Activated CD8-positive, alpha-beta memory T cell treated with anti-CD3 and anti-CD28 coated beads for 1 hour (primary cell): ENCODE results near the gene FRRS1L.
"Not testable (repeated sequence)": the region's sequence is repeated elsewhere in the genome, so short reads cannot be mapped to it uniquely, and the experiment has no call there.

Experiments used
- DNase-seq, 2 donors: peaks; one replicate each; pipeline ENCODE4 v3.0.0-alpha.2; 2020; ENCODE audit warnings: low read depth in 1 of 2; ENCODE audit errors: extremely low read depth in 1 of 2

FRRS1L gene

DNA sequence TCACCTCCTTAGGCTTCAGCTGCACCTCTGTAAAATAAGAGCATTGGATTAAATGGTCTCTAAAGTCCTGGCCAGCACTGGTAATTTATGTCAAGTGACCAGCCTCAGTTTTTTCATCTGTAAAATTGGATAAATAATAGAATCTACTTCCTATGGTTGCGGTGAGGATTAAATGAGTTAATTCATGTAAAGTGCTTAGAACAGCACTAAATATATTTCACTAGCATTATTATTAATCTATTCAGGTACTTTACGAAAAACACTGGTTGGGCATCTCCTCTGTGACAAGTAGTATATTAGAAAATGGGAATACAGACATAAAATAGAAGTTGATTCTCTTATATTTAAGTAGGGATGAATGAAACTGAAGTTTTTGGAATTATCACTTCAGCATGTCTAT is 33.5 kb downstream of the FRRS1L start:
- DNase-seq: no peak

DNA sequence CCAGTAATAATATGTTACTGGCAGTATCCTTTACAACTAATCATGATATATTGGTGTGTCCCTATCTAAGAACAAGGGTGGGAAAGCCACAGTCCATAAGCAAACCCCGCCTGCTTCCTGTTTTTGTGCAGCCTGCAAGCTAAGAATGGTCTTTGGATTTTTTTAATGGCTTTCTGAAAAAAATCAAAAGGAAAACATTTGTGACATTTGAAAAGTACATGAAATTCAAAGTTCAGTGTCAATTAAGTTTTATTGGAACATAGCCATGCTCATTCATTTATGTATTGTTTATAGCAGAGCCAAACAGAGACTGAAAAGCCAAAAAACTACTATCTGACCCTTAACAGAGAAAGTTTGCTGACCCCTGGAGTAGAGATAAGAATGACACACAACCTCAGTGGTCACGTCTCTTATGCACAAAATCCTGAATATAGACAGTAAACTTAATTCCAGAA is 34.5 kb downstream of the FRRS1L start:
- DNase-seq: no peak

GRCh38 chr9:109129470-109130197 is 37.4 kb downstream of the FRRS1L start:
- DNase-seq: no peak

DNA sequence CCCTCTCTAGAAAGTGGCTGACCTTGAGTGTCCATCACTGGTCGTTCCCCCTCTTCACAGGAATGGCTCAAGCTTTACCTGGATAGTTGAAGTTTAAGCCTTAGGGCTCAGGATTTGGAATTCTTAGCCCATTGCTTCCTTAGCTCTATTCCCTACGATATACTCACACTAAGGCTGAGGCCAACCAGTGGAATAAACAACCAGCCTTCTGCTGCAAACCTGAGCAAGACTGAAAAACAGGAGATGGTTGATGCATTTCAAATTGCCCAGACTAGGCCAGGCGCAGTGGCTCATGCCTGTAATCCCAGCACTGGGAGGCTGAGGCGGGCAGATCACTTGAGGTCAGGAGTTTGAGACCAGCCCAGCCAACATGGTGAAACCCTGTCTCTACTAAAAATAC is 40.4 kb downstream of the FRRS1L start:
- not testable (repeated sequence) for DNase-seq

DNA sequence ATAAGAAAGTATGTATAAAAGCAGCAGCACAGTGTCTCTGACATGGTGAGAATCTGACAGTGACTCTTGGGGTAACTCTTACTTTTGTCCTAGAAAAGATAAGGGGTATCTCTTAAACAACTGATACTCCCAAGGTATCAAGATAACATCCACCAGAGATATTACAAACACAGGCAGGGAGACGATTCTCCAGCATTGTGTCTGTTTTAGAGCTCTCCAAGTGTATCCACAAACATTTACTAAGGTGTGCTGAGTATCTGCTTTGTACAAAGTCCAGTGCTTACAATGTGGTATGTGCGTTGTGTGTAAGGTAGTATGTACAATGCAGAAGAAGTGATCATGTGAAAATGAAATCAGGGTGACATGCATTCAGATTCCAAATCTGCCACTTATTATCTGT is 42.9 kb downstream of the FRRS1L start:
- DNase-seq: no peak

GRCh38 chr9:109122726-109123621 is 44.1 kb downstream of the FRRS1L start:
- DNase-seq: no peak

- DNase-seq: no peak
Observed at GRCh38 chr9:109121232-109121796, 45.7 kb downstream of the FRRS1L start.

DNA sequence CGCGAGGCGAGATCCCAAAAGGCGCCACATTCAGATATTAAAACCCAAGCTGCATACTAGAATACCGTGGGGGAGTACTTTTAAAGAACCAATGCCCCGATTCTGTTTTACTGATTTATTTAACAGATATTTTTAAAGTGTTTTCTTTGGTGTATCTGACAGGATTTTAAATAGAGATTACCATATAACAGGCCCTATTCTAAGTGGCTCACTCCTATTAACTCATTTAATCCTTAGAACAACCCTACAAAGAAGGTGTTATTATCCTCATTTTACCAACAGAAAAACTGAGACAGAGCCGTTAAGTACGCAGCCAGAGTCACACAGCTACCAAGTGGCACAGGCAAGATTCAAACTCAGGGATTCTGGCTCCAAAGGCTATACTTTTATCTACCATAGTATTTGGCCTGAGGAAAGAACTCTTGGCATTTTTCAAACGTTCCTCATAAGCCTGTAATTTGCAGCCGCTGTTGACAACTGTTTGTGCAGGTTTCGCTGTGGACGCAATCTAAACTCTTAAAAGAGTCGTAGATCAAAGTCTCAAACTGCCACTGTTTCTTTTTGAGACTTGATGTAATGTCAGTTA is 46.8 kb downstream of the FRRS1L start:
- no peak for DNase-seq

GRCh38 chr9:109119439-109120203 is 47.4 kb downstream of the FRRS1L start, which contains the start of gene TMEM245:
Gene TMEM245 (minus strand): TSS chr9:109119947. CDS start chr9:109119913, 34 bp downstream.
- peak; percentile 87 for DNase-seq

DNA sequence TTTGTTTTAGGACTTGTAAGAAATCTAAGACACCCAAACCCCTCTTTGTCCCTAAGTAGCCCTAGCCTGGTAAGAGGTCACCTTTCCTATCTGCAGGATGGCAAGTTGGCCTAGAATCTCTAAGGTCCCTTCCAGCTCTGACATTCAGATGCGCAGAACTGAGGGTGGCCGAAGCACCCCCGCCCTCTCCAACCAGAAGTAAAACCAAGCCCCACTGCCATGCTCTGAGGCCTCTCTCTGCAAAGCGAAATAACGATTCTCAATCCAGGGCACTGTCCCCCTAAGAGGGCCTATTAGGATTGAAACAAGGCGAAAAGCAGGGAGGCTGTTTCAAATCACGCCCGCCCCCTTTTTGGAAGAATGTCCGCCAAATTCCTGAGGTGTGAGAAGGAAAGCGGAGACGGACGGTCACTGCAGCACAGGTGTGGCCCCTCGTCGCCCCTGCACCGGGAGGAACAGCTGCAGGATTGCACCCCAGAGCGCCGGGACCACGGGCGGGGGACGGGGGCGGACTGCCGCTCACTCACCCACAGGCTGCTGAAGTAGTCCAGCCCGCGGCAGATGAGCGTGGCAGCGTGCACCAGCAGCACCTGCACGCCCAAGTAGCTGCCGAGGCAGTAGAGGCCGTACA is 48.1 kb downstream of the FRRS1L start:
- DNase-seq: no peak

DNA sequence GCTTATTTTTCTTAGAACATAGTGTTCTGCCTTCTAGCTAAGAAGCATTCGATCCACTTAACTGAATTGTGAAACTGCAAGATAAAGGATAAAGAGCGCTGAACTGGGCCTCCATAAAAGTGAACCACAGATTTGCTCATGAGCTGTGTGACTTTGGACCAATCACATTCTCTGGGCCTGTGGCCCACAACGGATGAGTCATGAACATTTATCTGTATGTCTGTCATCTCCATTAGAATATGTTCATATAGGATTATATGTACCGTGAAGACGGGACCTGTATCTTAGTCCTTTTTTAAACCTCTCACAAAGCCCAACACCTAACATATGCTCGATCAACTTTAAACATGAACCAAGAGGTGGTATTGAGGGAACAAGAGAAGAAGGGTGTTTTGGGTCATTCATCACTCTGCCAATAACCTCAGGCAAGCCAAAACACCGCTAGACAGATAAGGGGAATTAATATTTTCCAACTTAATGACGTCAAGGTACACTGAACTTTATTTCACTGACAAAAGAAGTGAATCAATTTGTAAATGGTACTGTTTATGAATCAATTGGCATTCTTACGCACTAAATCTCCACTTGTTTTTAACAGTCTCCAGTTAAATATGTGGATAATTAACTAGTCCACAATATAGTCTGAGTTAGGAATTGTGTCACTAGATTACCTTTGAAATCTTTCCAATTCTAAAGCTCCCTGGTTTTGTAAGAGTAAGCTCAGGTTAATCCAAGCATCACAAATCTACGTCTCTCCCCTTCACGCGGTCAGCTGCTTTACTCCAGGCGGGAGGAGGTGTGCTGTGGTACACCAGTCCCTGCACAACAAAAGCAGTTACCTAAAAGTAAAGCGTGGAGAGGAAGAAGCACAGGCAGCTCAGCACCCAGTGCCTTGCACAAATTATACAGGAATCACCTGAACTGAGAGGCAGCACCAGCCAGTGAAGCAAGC is 48.9 kb downstream of the FRRS1L start:
- no peak for DNase-seq

DNA sequence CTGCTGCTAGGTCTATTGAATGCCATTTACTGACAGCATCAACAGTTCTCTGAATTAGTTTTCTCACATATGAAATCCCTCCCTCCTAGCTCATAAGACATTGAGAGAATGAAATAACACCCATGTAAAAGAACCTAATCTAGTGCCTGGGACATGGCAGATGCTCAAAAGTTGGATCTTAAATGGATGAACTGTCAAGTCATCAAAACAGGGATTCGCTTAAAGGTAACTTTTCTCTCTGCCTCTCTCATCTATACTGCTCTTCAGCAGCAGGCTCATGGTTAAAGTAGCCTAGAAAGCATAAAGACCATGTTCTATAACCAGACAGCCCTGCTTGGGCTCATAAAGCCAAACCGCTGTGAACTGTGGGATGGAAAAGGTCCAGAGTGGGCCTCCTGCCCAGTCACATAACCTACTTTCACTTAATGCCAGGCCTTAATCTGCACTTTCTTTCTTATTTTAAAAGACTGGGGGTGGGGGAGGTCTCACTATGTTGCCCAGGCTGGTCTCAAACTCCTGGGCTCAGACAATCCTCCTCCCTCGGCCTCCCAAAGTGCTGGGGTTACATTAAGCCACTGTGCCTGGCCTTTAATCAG is 51.0 kb downstream of the FRRS1L start:
- DNase-seq: no peak

- DNase-seq: no peak
Observed at GRCh38 chr9:109114670-109115069, 52.4 kb downstream of the FRRS1L start.

GRCh38 chr9:109113892-109114609 is 53.0 kb downstream of the FRRS1L start:
- no peak for DNase-seq

DNA sequence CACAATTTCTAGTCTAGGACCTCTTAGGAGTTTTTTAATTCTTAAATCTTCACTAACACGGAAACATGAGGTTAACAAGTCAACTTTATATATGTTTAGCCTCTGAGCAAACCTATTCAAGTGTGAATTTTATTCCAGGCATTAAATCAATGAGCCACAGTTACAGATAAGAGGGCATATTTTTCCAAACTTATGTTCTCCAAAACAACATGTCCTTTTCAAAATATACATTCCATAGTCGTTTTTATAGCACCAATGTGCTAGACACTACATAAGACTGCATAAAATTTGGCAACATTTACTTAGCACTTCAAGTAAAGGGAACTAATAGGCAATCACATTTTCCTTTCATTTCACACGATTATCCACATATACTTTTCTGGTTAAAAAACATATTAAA is 53.8 kb downstream of the FRRS1L start:
- DNase-seq: no peak

- DNase-seq: no peak
Observed at GRCh38 chr9:109110329-109111021, 56.6 kb downstream of the FRRS1L start.

- DNase-seq: no peak
Observed at GRCh38 chr9:109109967-109110328, 57.1 kb downstream of the FRRS1L start.
